BLaER1 (cell line): ENCODE results near the gene DUSP16.

Experiments used
- H3K27ac ChIP-seq: shearing (Covaris generic); formaldehyde crosslinking; 2 replicates; pipeline ENCODE4 v1.8.1; 2022
- H3K27me3 ChIP-seq: shearing (Covaris generic); formaldehyde crosslinking; 2 replicates; pipeline ENCODE4 v1.8.1; 2022
- H3K36me3 ChIP-seq: shearing (Covaris generic); formaldehyde crosslinking; 2 replicates; pipeline ENCODE4 v1.8.1; 2022
- H3K4me1 ChIP-seq: shearing (Covaris generic); formaldehyde crosslinking; 2 replicates; pipeline ENCODE4 v1.8.1; 2022
- H3K4me2 ChIP-seq: shearing (Covaris generic); formaldehyde crosslinking; 2 replicates; pipeline ENCODE4 v1.8.1; 2022
- H3K4me3 ChIP-seq: shearing (Covaris generic); formaldehyde crosslinking; 2 replicates; pipeline ENCODE4 v1.8.1; 2022
- H3K9ac ChIP-seq: shearing (Covaris generic); formaldehyde crosslinking; 2 replicates; pipeline ENCODE4 v1.8.1; 2022
- H3K9me3 ChIP-seq: shearing (Covaris generic); formaldehyde crosslinking; 2 replicates; pipeline ENCODE4 v1.8.1; 2022
- H4K20me1 ChIP-seq: shearing (Covaris generic); formaldehyde crosslinking; 2 replicates; pipeline ENCODE4 v1.8.1; 2022
- Cebpa-rat ChIP-seq: shearing (Covaris generic); IDR thresholded peaks from 2 replicates; pipeline ENCODE4 v1.8.1; 2022

DUSP16 gene

DNA sequence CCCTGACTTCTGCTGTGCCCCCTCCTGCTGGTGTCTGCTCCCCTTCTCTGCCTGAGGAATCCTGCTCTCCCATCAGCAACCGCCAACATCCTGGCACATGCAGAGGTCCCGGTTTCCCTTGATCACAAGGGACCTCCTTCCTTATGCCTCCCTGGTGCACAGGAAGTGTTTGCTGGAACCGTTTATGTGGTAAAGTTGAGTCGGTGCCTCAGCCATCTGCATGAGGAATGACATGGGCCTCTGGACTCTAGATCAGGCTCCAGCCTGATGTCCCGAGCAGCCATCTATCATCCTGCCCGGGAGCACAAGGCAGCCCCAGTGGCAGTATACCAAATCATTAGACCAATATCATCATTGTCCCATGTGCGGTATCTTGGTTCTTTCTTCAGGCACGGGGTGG lies 115.4 kb downstream of the DUSP16 start:
- no peak for TF ChIP-seq Cebpa-rat
- Histone ChIP-seq H3K27ac (0 out of 2 replicates have a peak overlapping the region, but pooled peaks have one; percentile 0), H3K4me3 (no peak overlapping the region), H3K4me2 (peak overlapping the region; percentile 52), H3K27me3 (no peaks in the 10 kb centered on the region), H4K20me1 (no peaks in the 10 kb centered on the region), H3K9me3 (no peaks in the 10 kb centered on the region), H3K36me3 (no peaks in the 10 kb centered on the region), H3K9ac (no peak overlapping the region), H3K4me1 (peaks cover 26% of the 10 kb centered on the region)

DNA sequence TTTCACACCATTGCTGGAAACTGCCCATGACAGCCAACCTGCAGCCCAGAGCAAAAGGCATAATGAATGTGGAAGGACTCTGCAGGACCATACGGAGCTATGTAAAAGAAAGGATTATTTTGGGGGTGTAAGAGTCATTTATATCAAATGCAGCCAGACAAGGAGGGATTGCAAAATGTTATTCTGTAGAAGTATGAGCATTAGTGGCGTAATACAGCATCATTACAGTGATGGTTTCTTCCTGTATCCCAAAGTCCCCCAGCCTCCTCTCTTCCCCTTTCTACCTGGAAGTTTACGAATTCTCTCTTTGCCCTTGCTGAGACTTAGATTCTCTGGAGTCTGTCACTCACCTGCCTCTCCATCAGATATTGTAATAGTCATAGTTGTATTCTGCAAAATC lies 115.9 kb downstream of the DUSP16 start:
- no peak overlapping the region for H3K9ac ChIP-seq
- H3K9me3 ChIP-seq, result no peaks in the 10 kb centered on the region
- H3K4me2 ChIP-seq, result peak overlapping the region; percentile 52
- H3K4me1 ChIP-seq, result peaks cover 30% of the 10 kb centered on the region
- no peaks in the 10 kb centered on the region for H3K36me3 ChIP-seq
- H3K27me3 ChIP-seq, result no peaks in the 10 kb centered on the region
- no peak for TF ChIP-seq Cebpa-rat
- H3K27ac ChIP-seq, result 0 out of 2 replicates have a peak overlapping the region, but pooled peaks have one; percentile 0
- no peaks in the 10 kb centered on the region for H4K20me1 ChIP-seq
- H3K4me3 ChIP-seq, result no peak overlapping the region

DNA sequence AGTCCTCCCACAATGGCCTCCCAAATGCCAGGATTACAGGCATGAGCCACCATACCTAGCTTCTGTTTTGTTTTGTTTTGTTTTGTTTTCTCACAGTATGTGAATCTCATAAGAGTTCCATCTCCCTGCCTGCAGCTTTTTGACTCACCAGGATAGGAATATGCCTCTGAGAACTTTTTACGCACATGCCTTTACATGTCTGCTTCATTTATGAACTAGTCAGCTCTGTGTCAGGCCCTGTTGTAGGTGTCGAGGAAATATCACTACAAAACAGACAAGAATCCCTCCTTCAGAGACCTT lies 116.8 kb downstream of the DUSP16 start:
- H3K9ac ChIP-seq, result no peak overlapping the region
- H3K9me3 ChIP-seq, result no peaks in the 10 kb centered on the region
- H3K27me3 ChIP-seq, result no peaks in the 10 kb centered on the region
- no peak for TF ChIP-seq Cebpa-rat
- no peak overlapping the region for H3K4me2 ChIP-seq
- H3K27ac ChIP-seq, result no peak overlapping the region
- H4K20me1 ChIP-seq, result no peaks in the 10 kb centered on the region
- no peak overlapping the region for H3K4me3 ChIP-seq
- peaks cover 40% of the 10 kb centered on the region for H3K4me1 ChIP-seq
- H3K36me3 ChIP-seq, result no peaks in the 10 kb centered on the region

DNA sequence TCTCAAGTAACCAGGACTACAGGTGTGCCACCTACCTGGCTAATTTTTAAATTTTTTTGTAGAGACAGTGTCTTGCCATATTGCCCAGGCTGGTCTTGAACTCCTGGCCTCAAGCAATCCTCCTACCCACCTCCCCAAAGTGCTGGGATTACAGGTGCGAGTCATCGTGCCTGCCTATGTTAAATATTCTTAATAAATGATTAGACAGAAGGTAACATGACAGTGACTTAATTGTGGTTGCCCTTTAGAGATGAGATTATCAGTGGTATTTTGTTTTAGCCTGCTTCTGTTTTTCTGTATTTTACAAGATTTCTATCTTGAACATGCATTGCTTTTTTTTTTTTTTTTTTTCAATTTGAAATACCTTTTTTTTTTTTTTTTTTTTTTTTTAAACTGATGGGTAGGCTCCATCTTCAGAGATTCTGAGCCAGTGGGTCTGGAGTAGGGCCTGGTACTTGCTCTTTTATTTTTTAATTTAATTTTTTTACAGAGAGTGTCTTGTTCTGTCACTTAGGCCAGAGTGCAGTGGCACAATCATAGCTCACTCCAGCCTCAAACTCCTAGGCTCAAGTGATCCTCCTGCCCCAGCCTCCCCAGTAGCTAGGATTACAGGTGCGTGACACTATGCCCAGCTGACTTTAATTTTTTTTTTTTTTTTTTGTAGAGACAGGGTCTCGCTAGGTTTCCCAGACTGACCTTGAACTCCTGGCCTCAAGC lies 117.3 kb downstream of the DUSP16 start:
- no peak for TF ChIP-seq Cebpa-rat
- H3K4me1 ChIP-seq, result peaks cover 43% of the 10 kb centered on the region
- H4K20me1 ChIP-seq, result no peaks in the 10 kb centered on the region
- H3K27me3 ChIP-seq, result no peaks in the 10 kb centered on the region
- H3K27ac ChIP-seq, result no peak overlapping the region
- H3K9me3 ChIP-seq, result no peaks in the 10 kb centered on the region
- H3K36me3 ChIP-seq, result no peaks in the 10 kb centered on the region
- no peak overlapping the region for H3K9ac ChIP-seq
- H3K4me3 ChIP-seq, result no peak overlapping the region
- H3K4me2 ChIP-seq, result no peak overlapping the region

DNA sequence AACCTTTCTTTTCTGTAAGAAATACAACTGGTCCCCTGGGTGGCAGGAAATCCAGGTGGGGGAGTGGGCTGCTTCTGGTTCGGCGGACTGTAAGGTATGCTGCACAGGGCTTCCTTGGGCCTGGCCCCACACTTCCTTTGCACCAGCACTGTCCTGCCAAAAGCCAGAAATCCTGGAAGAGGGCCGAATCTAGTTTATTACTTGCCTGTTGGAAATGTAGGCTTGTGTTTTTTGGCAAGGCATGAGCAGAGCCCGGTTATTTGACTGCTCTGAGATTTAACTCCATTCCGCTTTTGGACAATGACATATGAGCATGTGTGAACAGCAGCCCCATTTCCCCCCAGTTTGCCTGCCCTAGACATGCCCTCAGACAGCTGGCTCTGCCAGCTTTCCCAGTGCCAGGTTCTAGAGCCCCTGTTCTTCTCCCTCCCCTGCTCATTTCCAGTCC lies 119.2 kb downstream of the DUSP16 start:
- peaks cover 43% of the 10 kb centered on the region for H3K4me1 ChIP-seq
- no peaks in the 10 kb centered on the region for H3K9me3 ChIP-seq
- H3K4me2 ChIP-seq, result no peak overlapping the region
- no peak overlapping the region for H3K27ac ChIP-seq
- H3K9ac ChIP-seq, result no peak overlapping the region
- H3K36me3 ChIP-seq, result no peaks in the 10 kb centered on the region
- no peak overlapping the region for H3K4me3 ChIP-seq
- TF ChIP-seq Cebpa-rat, result no peak
- H4K20me1 ChIP-seq, result no peaks in the 10 kb centered on the region
- H3K27me3 ChIP-seq, result no peaks in the 10 kb centered on the region

DNA sequence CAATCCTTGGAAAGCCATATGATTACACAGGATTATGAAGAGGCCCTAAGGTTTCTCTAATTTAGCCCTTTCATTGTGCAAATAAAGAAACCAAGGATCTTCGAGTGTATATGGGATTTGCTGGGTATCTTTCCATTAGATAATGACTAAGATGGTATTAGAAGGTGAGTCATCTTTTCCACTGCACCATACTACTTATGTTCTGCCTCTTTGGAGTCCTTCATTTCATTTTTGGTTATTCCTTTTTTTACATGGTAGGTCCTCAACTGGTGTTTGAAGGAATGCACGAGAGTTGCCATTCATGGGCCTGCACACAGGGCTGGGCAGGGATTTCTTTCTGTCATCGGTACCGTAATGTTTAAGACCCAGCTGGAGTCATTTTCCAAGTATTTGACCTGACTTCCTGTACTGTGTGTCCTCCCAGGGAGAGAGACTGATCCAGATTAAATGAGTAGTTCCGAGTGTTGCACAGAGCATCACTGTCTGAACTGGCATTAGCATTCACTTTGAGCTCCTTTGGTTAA lies 120.1 kb downstream of the DUSP16 start:
- Histone ChIP-seq H3K4me1 (peaks cover 41% of the 10 kb centered on the region), H3K4me3 (no peak overlapping the region), H4K20me1 (no peaks in the 10 kb centered on the region), H3K9ac (no peak overlapping the region), H3K4me2 (peak overlapping the region; percentile 55; the same call in 1 of the 2 replicates), H3K9me3 (peaks cover under 1% of the 10 kb centered on the region; the same call in 1 of the 2 replicates), H3K27ac (no peak overlapping the region), H3K36me3 (peaks cover 3% of the 10 kb centered on the region; the same call in 1 of the 2 replicates), H3K27me3 (no peaks in the 10 kb centered on the region)
- no peak for TF ChIP-seq Cebpa-rat

DNA sequence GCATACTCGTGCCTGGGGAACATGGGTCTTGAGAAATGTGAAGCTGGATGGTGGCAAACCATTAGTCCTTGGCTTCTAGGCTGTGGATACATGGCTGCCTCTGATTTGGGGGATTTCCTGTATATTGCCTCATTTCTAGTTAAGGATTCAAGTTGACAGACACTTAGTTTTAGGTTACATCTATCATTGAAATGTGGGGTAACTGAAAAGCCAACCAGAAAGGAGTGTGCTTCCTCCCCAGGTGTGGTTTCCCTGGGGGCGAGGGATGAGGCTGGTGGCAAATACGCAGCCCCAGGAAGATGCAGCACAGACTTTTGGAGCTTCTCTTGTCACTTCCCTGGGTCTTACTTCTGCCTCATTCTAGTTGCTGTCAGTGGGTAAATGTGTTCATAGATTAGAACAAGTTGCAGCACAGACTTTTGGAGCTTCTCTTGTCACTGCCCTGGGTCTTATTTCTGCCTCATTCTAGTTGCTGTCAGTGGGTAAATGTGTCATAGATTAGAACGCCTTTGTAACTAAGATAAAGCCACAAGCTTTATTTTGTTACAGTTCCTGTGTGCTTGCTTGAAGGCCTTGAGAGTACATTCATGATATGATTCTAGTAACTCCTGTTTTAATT lies 120.7 kb downstream of the DUSP16 start:
- peaks cover 7% of the 10 kb centered on the region for H3K9me3 ChIP-seq
- no peak for TF ChIP-seq Cebpa-rat
- H4K20me1 ChIP-seq, result no peaks in the 10 kb centered on the region
- no peaks in the 10 kb centered on the region for H3K27me3 ChIP-seq
- no peak overlapping the region for H3K4me3 ChIP-seq
- no peak overlapping the region for H3K9ac ChIP-seq
- peaks cover 34% of the 10 kb centered on the region for H3K4me1 ChIP-seq
- H3K27ac ChIP-seq, result peak overlapping the region; percentile 5; the same call in 1 of the 2 replicates
- H3K36me3 ChIP-seq, result peaks cover 10% of the 10 kb centered on the region
- H3K4me2 ChIP-seq, result peak overlapping the region; percentile 55

DNA sequence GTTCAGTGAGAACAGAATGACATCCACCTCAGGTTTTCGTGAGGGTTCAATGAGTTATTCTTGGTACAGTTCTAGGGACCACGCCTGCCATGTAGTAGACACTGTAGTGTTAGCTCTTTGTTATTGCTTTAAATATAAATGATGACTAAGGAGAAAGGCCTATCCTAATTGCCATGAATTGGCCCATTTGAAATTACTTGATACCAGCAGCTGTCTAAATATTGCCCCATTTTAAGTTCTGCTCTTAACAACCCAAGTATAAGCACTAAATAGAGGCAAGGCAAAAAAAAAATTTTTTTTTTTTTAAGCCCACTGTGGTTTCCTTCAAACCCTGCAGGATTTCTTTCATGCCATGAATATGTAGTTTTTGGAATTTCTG lies 121.2 kb downstream of the DUSP16 start:
- no peak for TF ChIP-seq Cebpa-rat
- H3K4me3 ChIP-seq, result no peak overlapping the region
- H4K20me1 ChIP-seq, result no peaks in the 10 kb centered on the region
- H3K27ac ChIP-seq, result peak overlapping the region; percentile 5; the same call in 1 of the 2 replicates
- H3K27me3 ChIP-seq, result no peaks in the 10 kb centered on the region
- peaks cover 29% of the 10 kb centered on the region for H3K4me1 ChIP-seq
- no peak overlapping the region for H3K9ac ChIP-seq
- H3K36me3 ChIP-seq, result peaks cover 15% of the 10 kb centered on the region
- H3K4me2 ChIP-seq, result peak overlapping the region; percentile 55
- H3K9me3 ChIP-seq, result peaks cover 10% of the 10 kb centered on the region

DNA sequence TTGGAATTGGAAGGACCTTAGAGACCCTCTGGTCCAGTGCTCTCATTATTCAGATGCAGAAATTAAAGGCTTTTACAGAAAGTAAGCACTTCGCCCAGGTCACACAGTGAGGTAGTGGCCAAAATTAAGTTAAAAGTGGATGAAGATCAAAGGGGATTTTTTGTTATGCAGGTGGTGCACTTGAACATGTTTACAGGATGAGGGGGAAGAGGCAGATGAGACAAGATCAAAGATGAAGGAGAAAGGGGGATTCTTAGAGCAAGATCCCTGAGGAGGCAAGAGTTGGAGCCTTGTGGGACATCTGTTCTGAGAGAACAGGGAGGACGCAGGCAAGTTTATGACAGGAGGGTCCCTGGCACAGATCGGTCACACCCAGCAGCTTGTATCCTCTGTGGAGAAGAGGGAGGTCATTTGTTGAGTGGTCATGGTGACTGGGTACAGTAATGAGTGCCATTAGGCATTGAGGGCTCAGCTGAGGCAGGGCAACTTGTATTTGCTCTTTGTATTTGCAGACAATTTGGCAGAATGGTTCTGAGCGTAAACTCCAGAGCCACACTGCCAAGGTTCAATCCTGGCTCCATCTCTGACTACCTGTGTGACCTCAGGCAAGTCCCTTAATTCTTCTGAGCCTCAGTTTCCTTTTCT lies 121.8 kb downstream of the DUSP16 start:
- no peak overlapping the region for H3K4me3 ChIP-seq
- peaks cover 10% of the 10 kb centered on the region for H3K9me3 ChIP-seq
- no peak overlapping the region for H3K9ac ChIP-seq
- H3K27me3 ChIP-seq, result no peaks in the 10 kb centered on the region
- H4K20me1 ChIP-seq, result no peaks in the 10 kb centered on the region
- peaks cover 19% of the 10 kb centered on the region for H3K36me3 ChIP-seq
- H3K27ac ChIP-seq, result no peak overlapping the region
- peaks cover 29% of the 10 kb centered on the region for H3K4me1 ChIP-seq
- H3K4me2 ChIP-seq, result peak overlapping the region; percentile 55; the same call in 1 of the 2 replicates
- TF ChIP-seq Cebpa-rat, result no peak

DNA sequence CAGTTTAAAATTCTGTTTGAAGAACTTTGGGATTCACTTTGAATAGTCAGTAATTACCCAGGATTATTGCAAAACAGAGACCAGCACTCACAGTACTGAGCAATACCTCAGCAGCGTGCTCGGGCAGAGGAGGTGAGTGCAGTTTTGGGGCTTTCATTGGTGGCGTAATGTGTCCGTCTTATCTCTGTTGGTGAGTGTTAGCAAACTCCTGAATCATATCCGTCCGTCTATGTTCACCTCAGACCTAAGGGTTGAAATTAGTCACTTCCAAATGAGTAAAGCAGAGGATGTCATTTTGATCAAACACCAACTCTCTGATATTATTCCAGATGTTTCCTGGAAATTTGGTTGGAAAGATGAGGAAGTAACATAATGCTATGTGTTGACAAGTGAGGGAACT lies 123.0 kb downstream of the DUSP16 start:
- H3K27ac ChIP-seq, result no peak overlapping the region
- H3K4me1 ChIP-seq, result peaks cover 29% of the 10 kb centered on the region
- no peak for TF ChIP-seq Cebpa-rat
- no peak overlapping the region for H3K4me2 ChIP-seq
- peaks cover 19% of the 10 kb centered on the region for H3K36me3 ChIP-seq
- no peak overlapping the region for H3K4me3 ChIP-seq
- H3K9me3 ChIP-seq, result peaks cover 10% of the 10 kb centered on the region
- no peaks in the 10 kb centered on the region for H4K20me1 ChIP-seq
- H3K27me3 ChIP-seq, result no peaks in the 10 kb centered on the region
- H3K9ac ChIP-seq, result no peak overlapping the region
